ENCODE results near the gene TGIF2. TPM values are rescaled to one million over a fixed set of nuclear protein-coding genes. Genes with fewer than 3 reads are reported as not detected.
"Not testable (repeated sequence)": the region's sequence is repeated elsewhere in the genome, so short reads cannot be mapped to it uniquely, and the experiment has no call there.

TGIF2 gene
- polyA plus RNA-seq, 3 donors = 60.7 to 66.4 (median 65.5) TPM

DNA sequence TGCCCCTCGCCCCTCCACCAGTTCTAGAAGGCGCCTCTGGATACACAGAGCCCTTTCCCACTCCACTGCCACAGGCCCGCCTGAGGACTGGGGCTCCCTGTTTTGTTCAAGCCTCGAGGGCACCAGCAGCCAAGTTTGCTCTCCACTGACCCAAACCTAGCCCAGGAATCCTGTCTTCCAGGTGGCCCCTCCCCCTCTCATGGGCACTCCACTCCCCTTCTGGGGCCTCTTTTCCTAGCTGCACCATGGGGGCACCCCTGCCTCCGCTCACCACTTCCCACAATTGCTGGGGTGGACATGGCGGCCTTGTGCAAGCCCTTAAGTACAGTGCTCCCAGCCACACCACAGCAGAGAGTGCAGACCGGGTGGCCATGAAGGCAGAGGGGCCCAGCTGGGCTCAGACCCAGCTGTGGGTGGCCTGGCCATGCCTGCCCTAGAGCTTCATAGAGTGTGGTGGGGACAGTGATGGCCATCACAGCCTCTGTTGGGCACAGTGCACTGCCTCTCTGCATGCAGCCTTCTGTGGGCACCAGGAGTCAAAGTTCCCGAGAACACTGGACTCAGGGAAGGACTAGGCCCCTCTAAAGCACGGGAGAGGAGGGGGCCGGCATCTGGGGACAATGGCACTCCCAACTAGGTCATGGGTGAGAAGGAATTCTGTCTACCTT is 30.7 kb upstream of the TGIF2 start:
- no peak for DNase-seq (ENCODE audit: extremely low read depth in 1 of 11, low read depth in 9 of 11, low spot score in 4 of 11)

DNA sequence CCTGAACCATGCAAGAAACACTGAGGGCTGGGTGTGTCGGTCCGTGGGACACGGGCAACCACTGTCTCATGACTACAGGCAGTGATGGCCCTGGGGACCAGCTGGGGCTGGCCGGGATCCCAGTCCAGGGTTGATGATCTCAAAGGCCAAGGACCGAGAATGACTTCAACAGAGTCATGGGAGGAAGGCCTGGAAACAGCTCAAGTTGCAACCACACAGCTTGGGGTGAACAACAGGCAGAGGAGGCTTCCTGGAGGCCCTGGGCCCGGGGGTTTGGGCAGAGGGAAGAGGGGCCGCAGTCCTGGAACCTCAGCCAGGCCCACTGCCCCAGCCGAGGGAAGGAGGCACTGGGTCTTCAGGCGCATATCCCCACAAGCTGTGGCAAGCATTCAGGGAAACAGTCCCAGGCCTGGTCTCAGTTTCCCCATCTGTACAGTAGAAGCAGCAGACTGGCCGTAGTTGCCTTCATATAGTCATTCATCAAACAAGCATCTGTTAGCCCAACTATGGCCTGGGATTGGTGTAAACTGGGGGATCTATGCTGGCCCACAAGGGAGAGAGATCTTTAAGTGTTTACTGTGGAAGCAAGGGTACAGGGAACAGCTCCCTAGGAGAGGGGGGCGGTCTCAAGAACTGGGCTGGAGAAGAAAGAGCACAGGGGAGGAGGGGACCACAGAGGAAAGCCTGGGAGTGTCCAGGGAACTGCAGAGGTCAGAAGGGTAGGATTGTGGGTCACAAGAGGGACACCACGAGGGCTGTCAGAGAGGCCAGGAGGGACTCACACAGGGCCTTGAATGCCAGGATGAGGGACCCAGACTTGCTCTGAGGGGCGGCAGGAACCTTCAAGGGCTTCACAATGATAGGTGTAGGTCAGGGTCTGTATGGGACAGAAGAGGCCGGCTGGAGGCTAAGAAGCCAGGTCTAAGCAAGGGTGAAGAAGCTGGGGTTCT is 29.9 kb upstream of the TGIF2 start:
- DNase-seq (ENCODE audit: extremely low read depth in 1 of 11, low read depth in 9 of 11, low spot score in 4 of 11) = no peak

DNA sequence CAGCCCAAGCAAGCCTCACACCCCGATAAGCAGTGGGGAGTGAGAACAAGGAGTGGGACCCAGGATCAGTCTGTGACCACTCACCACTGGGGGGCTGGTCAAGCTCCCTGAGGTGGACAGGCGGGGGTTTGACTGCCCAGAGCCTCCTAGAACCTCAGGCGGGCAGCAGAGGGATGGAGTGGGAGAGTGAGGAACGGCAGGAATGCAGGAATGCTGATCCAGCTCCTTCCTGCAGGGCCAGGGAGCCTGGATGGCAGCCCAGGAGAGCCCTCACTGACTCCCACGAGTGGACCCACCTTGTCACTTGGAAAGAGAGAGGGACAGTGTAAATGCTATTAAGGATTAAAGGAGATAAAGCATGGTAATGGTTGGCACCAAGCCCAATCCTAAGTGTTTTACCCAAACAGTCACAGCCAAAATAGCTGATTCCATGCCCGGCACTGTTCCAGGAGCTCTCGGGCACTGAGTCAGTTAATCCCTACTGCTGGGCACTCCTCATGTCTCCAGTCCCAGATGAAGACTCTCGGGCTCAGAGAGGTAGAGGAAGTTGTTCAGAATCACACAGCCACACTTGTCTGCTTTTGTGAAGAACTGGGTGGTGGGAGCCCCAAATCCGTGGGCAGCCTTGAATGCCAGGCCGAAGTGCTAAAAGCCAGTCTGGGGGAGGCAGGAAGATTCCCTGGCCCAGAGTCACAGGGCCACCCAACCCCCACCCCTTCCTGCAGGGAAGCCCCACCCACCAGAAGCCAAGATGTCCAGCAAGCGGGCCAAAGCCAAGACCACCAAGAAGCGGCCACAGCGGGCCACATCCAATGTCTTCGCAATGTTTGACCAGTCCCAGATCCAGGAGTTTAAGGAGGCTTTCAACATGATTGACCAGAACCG is 29.0 kb upstream of the TGIF2 start:
- no peak for DNase-seq (ENCODE audit: extremely low read depth in 1 of 11, low read depth in 9 of 11, low spot score in 4 of 11)

DNA sequence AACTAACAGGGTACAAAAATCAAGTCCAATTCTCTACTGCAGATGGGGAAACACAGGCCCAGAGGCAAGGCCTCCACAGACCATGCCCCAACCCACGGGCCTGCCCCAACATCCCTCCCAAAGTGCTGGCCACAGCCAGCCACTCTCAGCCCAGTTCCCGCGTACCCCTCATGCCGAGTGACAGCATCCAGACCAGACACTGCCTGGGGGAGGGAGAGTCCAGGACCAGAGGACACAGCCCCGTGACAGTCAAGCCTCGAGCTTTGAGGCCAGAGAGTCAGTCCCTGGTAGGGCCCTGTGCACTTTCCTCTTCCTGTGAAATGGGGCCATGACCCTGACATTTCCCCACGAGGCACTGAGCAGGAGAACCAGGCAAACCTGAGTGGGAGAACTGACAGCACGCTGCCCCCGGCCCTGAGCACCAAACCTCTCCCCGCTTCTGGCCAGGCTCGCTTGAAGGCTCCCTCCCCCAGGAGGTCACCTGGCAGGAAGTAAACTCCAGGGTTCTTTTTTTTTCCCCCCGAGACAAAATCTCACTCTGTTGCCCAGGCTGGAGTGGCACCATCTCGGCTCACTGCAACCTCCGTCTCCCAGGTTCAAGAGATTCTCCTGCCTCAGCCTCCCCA is 27.2 kb upstream of the TGIF2 start:
- DNase-seq (ENCODE audit: extremely low read depth in 1 of 11, low read depth in 9 of 11, low spot score in 4 of 11) = no peak

DNA sequence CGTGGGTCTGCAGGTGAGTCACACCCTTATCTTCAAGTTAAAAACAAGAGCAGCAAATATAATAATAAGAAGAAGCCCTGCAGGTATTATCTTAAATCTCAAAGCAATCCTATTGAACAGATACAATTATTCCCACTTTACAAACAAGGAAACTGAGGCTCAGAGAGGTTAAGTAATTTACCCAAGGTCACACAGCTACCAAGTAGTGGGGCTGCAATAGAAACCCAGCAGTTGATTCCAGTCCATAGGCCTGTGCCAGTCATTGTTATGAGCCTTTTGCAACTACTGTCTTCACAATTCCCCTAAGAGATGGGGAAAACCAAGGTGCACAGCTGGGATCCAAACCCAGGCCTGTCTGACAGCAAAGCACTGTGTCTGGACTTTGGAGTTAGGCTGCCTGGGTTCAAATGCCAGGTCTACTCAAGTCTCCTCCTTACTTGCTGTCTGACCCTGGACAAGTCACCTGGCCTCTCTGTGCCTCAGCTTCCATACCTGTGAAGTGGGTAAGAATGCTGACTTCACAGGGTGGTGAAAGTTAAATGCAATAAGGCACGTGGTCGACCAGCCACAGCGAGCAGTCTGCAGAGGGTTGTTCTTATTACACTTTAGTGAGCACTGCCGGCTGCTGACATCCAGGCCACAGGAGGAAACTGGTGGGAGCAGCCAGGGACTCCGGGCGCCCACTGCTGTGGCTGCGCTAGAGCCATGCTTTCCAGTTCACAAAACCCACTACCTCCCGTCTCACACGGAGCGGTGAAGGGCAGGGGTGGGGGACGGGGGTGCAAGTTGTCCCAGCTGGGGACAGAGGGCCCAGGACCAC is 26.0 kb upstream of the TGIF2 start:
- DNase-seq (ENCODE audit: extremely low read depth in 1 of 11, low read depth in 9 of 11, low spot score in 4 of 11) = no peak

DNA sequence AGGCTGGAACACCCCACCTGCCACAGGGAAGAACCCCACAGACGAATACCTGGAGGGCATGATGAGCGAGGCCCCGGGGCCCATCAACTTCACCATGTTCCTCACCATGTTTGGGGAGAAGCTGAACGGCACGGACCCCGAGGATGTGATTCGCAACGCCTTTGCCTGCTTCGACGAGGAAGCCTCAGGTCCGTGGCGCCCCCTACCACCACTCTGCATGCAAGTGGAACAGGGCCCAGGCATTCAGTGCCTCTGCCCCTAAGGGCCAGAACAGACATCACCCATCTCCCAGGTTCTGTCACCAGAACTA is 25.4 kb upstream of the TGIF2 start:
- no peak for DNase-seq (ENCODE audit: extremely low read depth in 1 of 11, low read depth in 9 of 11, low spot score in 4 of 11)

DNA sequence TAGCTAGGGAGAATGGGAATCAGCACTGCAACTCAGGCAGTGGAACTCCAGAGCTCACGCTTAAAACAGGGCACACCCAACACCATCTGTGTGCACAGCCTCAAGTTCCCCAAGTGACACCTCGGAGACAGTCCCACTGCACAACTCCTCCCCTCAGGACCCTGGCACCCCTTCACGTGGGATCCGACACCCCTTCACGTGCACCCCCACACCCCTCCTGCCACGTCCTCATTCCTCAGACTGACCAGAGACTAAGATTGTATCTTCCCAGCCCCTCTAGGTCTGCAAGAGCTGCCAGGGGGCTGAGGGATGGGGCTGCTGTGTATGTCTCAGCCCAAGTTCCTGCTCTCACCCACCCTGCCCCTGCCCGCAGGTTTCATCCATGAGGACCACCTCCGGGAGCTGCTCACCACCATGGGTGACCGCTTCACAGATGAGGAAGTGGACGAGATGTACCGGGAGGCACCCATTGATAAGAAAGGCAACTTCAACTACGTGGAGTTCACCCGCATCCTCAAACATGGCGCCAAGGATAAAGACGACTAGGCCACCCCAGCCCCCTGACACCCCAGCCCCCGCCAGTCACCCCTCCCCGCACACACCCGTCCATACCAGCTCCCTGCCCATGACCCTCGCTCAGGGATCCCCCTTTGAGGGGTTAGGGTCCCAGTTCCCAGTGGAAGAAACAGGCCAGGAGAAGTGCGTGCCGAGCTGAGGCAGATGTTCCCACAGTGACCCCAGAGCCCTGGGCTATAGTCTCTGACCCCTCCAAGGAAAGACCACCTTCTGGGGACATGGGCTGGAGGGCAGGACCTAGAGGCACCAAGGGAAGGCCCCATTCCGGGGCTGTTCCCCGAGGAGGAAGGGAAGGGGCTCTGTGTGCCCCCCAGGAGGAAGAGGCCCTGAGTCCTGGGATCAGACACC is 24.4 kb upstream of the TGIF2 start:
- no peak for DNase-seq (ENCODE audit: extremely low read depth in 1 of 11, low read depth in 9 of 11, low spot score in 4 of 11)

DNA sequence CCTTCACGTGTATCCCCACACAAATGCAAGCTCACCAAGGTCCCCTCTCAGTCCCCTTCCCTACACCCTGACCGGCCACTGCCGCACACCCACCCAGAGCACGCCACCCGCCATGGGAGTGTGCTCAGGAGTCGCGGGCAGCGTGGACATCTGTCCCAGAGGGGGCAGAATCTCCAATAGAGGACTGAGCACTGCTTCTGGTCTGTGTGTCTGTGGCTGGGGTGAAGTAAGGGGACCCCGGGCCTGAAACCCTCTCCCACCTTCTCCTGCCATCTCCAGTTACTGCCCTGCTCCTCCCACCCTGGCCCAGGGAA is 23.8 kb upstream of the TGIF2 start:
- no peak for DNase-seq (ENCODE audit: extremely low read depth in 1 of 11, low read depth in 9 of 11, low spot score in 4 of 11)

DNA sequence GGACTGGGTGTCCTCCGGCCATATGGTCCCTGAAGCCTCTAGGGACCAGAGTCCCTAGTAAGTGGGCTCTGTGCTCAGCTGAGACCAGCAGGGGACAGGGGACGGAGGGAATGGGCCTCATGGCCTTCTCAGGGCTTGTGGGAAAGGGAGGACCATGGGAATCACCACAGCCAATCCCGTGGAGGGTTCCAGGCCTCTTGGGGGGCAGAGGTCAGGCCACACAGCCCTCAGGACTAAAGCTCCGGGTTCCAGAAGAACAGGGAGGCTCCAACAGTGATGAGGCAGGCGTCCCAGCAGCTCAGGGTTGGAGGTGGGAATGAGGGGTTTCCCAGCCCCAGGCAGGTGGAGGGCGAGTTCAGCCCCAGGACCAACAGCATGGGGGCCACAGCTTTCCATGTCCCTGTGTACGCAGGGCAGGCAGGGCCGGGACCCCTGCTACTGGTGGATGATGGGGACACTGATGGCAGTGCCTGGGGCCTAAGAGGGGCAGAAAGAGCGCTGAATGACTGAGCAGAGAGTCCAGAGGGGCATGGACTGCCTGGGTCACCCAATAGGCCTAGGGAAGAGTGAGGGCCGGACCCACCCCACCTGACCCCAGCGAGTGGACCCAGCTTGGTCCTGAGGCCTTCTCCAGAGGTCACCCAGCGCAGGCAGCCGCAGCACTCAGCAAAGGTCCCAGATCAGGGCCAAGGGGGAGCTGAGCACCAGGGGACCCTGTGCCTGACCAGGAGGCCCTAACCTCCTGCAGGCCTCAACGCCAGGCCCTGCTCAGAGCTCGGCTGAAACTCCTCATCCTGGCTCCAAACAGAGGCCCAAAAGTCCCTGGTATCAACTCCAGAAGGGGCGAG is 23.2 kb upstream of the TGIF2 start:
- DNase-seq (ENCODE audit: extremely low read depth in 1 of 11, low read depth in 9 of 11, low spot score in 4 of 11) = no peak

DNA sequence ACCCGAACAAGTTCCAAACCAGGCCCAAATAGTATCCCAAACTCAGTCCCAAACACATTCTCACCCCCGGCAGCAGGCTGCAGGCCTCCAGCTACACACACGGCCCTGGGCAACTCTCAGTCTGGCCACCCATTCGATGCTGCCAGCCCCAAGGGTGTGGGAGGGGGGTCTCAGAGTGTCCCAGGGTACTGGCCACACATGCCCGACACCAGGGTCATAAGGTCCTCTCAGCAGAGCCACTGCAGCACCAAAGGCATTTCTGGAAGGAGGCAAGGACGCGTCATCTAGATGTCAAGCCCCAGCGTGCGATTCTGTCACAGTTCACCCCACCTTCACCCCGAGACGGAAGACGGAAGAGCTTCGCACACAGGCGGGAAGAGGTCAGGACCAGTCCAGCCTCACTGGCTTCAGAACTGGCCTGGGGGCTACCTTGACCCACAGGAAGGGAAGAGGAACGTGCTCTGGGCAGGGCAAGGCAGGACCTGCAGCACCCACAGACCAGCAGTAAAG is 22.6 kb upstream of the TGIF2 start:
- no peak for DNase-seq (ENCODE audit: extremely low read depth in 1 of 11, low read depth in 9 of 11, low spot score in 4 of 11)

DNA sequence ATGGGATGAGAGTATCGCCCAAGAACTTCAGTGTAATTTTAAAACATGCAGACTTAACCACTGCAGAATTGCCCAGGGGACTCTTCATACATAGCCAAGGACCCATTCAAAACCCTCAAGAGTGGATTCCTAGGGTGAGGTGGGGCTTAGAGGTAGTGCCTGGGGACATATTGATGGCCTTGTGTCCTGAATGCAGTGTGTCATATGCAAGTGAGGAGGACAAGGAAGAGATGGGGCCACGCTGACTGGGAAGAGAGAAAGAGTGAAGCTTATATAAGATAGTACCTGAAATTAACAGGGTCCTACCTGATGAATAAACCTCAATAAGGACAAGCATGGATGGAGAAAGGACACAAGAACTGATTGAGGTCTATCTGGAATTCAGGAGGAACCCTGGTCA is 18.1 kb upstream of the TGIF2 start:
- no peak for DNase-seq (ENCODE audit: extremely low read depth in 1 of 11, low read depth in 9 of 11, low spot score in 4 of 11)

DNA sequence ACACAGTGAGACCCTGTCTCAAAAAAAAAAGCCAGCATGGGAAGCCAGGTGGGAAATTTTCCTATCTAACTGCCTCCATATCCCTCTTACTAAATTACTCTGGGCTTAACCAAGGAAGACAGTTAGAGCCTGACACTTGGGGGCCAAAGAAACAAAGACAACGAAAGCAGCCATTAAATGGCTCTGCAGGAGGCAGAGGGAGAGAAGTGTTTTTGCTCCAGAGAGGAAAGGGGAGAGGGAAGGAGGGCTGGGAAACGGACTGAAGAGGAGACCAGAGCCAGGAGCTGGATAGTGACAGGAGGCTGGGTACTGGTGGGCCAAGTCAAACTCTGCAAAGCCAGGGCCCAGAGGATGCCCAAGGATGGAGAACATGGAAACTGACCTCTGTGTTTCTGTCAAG is 10.7 kb upstream of the TGIF2 start:
- DNase-seq (ENCODE audit: extremely low read depth in 1 of 11, low read depth in 9 of 11, low spot score in 4 of 11) = no peak

DNA sequence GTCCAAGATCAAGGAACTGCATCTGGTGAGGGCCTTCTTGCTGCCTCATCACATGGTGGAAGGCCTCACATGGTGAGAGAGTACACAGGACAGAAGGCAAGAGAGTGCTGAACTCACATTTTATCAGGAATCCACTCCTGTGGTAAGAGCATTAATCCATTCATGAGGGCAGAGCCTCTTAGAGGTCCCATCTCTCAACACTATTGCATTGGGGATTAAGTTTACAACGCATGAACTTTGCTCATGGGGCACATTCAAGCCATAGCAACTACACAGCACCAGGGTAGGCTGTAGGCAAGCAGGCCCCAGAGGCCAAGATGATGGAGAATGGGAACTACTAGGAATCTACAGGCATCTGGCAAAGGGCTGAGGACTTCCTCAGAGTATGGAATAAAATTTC is 10.0 kb upstream of the TGIF2 start:
- no peak for DNase-seq (ENCODE audit: extremely low read depth in 1 of 11, low read depth in 9 of 11, low spot score in 4 of 11)

DNA sequence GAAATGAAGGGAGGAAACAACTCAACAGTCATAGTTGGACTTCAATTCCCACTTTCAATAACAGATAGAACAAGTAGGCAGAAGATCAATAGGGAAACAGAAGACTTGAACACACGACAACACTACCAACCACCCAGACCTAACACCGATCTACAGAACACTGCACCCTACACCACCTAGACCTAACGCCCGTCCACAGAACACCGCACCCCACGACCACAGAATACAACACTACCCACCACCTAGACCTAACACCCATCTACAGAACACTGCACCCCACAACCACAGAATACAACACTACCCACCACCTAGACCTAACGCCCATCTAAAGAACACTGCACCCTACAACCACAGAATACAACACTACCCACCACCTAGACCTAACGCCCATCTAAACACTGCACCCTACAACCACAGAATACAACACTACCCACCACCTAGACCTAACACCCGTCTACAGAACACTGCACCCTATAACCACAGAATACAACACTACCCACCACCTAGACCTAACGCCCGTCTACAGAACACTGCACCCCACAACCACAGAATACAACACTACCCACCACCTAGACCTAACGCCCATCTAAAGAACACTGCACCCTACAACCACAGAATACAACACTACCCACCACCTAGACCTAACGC is 9.2 kb upstream of the TGIF2 start:
- DNase-seq (ENCODE audit: extremely low read depth in 1 of 11, low read depth in 9 of 11, low spot score in 4 of 11) = not testable (repeated sequence)

DNA sequence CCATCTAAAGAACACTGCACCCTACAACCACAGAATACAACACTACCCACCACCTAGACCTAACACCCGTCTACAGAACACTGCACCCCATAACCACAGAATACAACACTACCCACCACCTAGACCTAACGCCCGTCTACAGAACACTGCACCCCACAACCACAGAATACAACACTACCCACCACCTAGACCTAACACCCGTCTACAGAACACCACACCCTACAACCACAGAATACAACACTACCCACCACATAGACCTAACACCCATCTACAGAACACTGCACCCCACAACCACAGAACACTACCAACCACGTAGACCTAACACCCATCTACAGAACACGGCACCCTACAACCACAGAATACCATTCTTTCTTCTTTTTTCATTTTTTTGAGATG is 8.7 kb upstream of the TGIF2 start:
- DNase-seq (ENCODE audit: extremely low read depth in 1 of 11, low read depth in 9 of 11, low spot score in 4 of 11) = not testable (repeated sequence)

DNA sequence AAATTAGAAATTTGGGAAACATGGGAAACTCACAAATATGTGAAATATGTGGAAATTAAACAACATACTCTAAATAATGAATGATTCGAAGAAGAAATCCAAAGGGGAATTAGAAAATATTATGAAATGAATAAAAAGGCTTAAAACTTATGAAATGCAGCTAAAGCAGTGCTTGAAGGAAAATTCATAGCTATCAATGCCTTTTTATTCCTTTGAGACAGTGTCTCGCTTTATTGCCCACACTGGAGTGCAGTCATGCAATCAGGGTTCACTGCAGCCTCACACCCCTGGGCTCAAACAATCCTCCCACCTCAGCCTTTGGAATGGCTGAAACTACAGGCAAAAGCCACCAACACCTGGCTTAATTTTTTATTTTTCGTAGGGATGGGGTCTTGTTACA is 7.9 kb upstream of the TGIF2 start:
- DNase-seq (ENCODE audit: extremely low read depth in 1 of 11, low read depth in 9 of 11, low spot score in 4 of 11) = no peak
